Endometrium (tissue), 2 donors: ENCODE measurements around the gene HOXD8.

Source experiments
- FAIRE-seq: peaks from 2 replicates; lab custom pipeline; 2012; peaks lifted over from hg19 to GRCh38; lab: Jason Lieb, UNC
- donor health status: control.
- donor health status: control.

HOXD8 gene

GRCh38 chr2:176147800-176148496 is 18.4 kb downstream of the HOXD8 start:
- FAIRE-seq = no peak

DNA sequence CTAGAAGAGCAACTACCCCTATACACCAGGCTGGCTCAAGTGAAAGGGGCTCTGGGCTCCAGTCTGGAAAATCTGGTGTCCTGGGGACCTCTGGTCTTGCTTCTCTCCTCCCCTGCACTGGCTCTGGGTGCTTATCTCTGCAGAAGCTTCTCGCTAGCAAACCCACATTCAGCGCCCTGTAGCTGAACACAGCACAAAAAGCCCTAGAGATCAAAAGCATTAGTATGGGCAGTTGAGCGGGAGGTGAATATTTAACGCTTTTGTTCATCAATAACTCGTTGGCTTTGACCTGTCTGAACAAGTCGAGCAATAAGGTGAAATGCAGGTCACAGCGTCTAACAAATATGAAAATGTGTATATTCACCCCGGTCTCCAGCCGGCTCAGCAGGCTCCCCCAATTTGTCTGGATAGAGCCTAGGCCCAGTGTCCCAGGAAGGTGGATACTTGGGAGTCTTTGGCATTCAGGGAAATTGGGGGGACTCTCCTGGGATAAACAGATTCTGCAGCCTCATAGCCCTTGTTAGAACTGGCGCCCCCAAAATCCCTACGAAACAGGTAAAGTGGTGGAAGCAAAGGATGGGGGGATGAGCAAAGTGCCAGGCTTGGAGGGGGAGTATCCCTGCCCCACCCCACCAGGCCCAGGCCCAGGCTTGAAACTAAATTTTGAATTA is 19.4 kb downstream of the HOXD8 start:
- FAIRE-seq = no peak

DNA sequence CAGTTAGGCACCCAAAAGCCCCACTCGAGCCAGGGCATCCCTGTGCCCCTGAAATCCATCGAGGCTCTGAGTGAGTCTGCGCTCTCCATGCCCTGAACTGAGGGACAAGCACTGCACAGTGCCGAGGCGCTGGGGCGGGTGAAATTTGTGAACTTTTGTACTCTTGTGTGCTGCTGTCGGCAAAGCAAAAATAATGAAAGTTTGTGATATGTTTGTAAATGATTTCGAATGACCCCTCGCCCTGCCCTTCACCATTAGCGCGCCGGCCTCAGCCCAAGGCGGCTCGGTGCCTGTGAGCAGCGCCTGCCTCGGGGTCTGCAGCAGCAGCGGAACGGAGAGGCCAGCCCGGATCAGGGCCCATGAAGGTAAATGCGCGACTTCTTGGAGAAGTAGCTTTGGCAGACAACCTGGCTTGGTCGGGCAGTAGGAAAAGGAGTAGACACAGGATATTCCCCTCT is 20.0 kb downstream of the HOXD8 start:
- no peak for FAIRE-seq

DNA sequence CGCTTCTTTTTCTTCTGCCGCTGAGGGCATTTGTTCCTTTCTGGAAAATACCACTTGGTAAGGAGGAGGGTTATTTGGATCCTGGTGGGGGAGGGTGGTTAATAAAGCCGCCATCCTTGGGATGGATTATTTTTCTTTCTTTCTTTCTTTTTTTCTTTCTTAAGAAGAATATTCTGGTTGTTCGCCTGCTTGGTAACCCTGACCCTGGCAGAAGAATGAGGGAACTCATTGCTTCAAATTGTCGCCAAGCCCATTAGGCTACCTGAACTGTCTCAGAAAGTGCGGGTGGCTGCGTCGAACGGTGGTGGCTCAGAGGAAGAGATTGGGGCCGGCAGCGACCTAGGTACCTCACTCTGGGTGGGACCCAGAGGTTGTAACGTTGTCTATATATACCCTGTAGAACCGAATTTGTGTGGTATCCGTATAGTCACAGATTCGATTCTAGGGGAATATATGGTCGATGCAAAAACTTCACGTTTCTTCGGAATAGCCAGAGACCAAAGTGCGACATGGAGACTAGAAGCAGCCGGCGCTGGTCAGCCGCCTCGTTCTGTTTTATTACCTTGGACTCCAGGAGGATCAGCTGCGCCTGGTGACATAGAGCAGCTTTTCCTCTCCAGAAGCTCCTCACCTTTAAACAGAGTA is 20.6 kb downstream of the HOXD8 start:
- FAIRE-seq = no peak

- no peak for FAIRE-seq
These were observed 21.3 kb downstream of the HOXD8 start for GRCh38 chr2:176150584-176151441.

DNA sequence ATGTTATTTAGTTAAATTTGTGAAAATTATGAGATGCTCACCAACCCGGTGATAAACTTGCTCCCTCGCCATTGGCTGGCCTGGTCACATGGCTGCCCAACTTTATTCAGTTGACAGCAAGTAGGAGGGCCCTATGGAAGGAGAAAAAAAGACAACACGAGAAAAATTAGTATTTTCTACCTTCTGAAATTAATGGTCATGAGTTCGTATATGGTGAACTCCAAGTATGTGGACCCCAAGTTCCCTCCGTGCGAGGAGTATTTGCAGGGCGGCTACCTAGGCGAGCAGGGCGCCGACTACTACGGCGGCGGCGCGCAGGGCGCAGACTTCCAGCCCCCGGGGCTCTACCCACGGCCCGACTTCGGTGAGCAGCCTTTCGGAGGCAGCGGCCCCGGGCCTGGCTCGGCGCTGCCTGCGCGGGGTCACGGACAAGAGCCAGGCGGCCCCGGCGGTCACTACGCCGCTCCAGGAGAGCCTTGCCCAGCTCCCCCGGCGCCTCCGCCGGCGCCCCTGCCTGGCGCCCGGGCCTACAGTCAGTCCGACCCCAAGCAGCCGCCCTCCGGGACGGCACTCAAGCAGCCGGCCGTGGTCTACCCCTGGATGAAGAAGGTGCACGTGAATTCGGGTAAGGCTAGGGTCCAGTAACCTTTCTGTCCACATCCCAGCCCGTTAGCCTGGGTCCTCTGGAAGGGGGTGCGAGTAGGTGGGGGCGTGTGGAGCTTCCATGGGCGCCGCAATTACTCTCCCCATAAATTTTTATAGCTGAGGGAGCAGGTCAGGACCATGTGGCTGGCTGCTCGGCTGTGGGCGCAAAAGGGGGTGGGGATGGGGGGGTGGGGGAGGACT is 22.2 kb downstream of the HOXD8 start, which contains the start of gene HOXD4:
TSS of gene HOXD4 (plus strand) at position 109 of the 846 bp plus-strand sequence. CDS start at position 193, 84 bp downstream.
- no peak for FAIRE-seq

DNA sequence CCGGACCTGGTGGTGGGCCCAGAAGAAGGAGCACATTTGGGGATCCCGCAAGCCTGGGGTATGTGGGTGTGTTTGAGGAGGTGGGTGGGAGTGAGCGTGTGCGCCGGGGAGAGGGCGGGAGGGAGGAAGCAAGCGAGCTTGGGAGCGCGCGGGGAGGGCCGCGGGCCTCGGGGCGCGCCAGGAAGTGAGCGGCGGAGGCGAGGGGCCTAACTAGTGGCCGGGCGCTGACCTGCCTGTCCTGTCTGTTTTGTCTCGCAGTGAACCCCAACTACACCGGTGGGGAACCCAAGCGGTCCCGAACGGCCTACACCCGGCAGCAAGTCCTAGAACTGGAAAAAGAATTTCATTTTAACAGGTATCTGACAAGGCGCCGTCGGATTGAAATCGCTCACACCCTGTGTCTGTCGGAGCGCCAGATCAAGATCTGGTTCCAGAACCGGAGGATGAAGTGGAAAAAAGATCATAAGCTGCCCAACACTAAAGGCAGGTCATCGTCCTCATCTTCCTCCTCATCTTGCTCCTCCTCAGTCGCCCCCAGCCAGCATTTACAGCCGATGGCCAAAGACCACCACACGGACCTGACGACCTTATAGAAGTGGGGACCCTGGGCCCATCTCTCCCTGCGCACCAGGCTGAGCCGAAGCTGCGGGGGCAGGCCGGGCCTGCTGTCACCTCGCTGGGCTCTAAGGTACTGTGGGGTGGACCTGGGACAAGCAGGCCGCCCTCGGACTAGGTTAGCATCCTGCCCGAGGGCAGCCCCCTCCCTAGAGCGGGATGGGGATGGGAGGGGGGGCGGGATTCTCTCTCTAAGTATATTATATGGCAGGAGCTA is 23.1 kb downstream of the HOXD8 start:
- FAIRE-seq = no peak

GRCh38 chr2:176154576-176155252 is 25.2 kb downstream of the HOXD8 start:
- no peak for FAIRE-seq

GRCh38 chr2:176155356-176156044 is 26.0 kb downstream of the HOXD8 start:
- no peak for FAIRE-seq

DNA sequence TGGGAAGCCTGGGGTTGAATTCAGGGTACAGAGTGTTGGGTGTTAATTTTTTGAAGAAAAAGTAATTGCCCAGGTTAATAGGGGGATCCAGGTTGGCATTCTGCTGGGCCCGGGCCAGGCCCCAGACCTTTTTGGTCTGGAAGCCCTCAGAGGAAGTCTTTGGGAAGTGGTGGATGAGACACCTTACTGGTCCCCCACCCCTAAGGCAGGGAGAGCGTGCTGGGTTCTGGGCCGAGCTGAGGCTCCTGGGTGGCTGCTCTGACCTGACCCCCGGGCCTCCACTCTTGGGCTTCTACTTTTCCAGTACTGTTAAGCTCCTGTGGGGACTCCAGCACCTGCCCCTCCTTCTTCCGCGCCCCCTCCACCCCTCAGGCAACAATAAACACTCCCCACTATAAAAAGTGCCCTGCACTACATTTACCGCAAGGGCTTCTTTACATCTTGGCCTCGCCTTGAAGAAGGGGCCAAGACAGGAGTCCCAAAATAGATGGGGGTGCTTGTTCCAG is 26.8 kb downstream of the HOXD8 start:
- no peak for FAIRE-seq

DNA sequence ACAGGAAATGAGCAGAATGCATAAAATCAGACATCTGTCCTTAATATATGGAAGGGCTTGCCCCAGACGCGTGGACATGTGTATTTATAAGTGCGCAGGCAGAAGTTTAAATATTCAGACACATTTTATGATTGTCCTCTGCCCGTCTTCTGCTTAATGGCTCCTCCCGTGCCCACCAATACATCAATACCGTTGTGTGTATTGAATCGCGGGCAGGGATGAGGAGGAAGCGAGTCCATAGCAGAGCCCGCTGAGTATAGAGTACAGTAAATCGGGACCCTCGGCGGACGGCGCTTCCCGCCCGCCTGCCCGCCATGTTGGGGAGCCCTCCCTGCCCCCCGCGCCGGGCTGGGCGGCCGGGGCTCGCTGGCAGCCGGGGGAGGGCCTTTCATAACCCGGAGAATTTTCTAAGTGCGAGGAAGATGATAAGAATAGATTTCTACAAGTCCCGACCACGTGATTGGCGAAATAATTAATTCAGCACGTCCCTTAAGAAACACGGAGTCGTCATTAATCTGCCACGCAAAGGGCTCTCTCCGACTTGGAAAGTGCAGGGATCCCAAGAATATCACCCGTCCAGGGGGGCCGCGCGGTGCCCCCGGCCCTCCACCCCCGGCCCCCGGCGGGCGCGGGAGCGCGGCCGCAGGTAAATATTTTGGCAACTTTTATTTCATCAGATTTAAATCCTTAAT is 27.4 kb downstream of the HOXD8 start, which contains the start of gene HOXD3:
TSS of gene HOXD3 (plus strand) at position 501 of the 692 bp plus-strand sequence. CDS start 11,808 bp downstream, outside the sequence.
- no peak for FAIRE-seq

- no peak for FAIRE-seq
These were observed 28.1 kb downstream of the HOXD8 start for GRCh38 chr2:176157499-176158185.

- no peak for FAIRE-seq
These were observed 28.7 kb downstream of the HOXD8 start for GRCh38 chr2:176158186-176158591.

GRCh38 chr2:176158855-176159662 is 29.6 kb downstream of the HOXD8 start:
- FAIRE-seq = no peak

DNA sequence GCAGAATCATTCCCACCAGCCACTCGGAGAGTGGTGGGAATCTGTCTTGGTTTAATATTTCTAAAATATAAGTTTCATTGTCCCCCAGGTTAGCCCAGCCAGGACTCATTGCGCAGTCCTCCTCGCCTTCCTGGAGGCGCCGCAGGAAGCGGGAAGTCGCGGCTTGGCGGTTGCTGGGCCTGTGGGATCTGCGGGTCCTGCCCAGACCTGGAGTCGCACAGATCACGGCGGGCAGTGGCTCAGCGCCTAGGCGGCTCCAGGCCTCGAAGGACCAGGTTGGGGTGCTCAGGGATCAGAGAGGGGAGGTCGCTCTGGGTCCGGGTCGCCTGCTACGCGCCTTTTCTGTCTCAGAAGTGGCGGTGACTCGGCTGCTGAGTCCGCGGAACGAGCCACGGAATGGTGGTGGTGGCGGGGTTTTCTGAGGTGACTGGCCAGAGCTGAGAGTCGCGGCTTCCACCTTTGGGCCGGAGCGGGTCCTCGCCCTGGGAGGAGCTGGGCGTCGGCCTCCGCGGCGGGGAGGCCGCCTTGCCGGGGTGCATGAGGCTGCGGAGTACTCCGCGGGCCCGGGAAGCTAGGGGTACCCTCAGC is 30.3 kb downstream of the HOXD8 start:
- FAIRE-seq = no peak
